Ovary (tissue), 3 donors: ENCODE data around the gene ZBTB4.

Source experiments
- CTCF ChIP-seq, 3 donors: fragments of 450-650 bp in 2 of 3; fragments of 200-600 bp in 1 of 3; IDR thresholded peaks; one replicate each; pipeline versions ENCODE4 v1.5.1 to v1.8.0; 2016 to 2022; ENCODE audit warnings: antibody characterized with exemption in 3 of 3, mild to moderate bottlenecking in 1 of 3
- EP300 ChIP-seq: sonication (generic); formaldehyde crosslinking; IDR thresholded peaks from one replicate; pipeline ENCODE4 v1.6.1; 2017; ENCODE audit warnings: antibody characterized with exemption
- POLR2A ChIP-seq: fragments of 450-650 bp; IDR thresholded peaks from one replicate; pipeline ENCODE4 v1.6.1; 2017; ENCODE audit warnings: antibody characterized with exemption, mild to moderate bottlenecking, moderate library complexity
- donor health status: DM: no; HTN: no; CAD: no.

- TF ChIP-seq CTCF (IDR thresholded peaks at IDR 0.05) = no peak
- TF ChIP-seq EP300 = no peak
- no peak for TF ChIP-seq POLR2A
These were observed 22.3 kb upstream of the ZBTB4 start for GRCh38 chr17:7501729-7502128.
